Measurements from ENCODE around the gene FRAS1. TPM values are rescaled to one million over a fixed set of nuclear protein-coding genes. Genes with fewer than 3 reads are reported as not detected.
"Not testable (repeated sequence)": the region's sequence is repeated elsewhere in the genome, so short reads cannot be mapped to it uniquely, and the experiment has no call there.

The FRAS1 gene
- total and polyA plus RNA-seq, 2 donors (not counting 1 experiment from before 2014, with no cell fraction given): 0.03 to 0.12 TPM

DNA sequence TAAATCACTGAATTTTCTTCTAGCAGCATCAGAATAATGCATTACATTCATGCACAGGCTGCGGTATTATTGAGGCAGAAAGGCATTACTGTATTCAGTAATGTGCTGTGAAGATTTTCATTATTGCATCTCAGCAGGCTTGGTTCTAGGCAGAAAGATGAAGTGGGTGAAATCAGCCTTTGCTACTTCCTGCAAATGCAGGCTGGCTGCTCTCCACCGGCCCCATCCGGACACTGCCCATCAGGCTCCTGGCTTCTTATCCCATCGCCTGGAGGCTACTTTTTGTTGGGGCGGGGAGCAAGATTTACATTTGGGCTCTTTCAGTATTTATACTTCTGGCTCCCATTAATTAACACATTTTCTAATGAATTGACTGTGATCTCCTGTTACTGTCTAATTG is 117.8 kb downstream of the FRAS1 start:
- CTCF ChIA-PET: no interaction called here
- intact Hi-C loops (cut with micrococcal nuclease): no loop called here
- TF ChIP-seq EZH2 (IDR thresholded peaks at IDR 0.05; ENCODE audit: borderline replicate concordance, insufficient read depth, low read depth, low read length, poor library complexity, severe bottlenecking): no peak
- TF ChIP-seq, protein P1, sequence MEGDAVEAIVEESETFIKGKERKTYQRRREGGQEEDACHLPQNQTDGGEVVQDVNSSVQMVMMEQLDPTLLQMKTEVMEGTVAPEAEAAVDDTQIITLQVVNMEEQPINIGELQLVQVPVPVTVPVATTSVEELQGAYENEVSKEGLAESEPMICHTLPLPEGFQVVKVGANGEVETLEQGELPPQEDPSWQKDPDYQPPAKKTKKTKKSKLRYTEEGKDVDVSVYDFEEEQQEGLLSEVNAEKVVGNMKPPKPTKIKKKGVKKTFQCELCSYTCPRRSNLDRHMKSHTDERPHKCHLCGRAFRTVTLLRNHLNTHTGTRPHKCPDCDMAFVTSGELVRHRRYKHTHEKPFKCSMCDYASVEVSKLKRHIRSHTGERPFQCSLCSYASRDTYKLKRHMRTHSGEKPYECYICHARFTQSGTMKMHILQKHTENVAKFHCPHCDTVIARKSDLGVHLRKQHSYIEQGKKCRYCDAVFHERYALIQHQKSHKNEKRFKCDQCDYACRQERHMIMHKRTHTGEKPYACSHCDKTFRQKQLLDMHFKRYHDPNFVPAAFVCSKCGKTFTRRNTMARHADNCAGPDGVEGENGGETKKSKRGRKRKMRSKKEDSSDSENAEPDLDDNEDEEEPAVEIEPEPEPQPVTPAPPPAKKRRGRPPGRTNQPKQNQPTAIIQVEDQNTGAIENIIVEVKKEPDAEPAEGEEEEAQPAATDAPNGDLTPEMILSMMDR (IDR thresholded peaks at IDR 0.05): no peak

DNA sequence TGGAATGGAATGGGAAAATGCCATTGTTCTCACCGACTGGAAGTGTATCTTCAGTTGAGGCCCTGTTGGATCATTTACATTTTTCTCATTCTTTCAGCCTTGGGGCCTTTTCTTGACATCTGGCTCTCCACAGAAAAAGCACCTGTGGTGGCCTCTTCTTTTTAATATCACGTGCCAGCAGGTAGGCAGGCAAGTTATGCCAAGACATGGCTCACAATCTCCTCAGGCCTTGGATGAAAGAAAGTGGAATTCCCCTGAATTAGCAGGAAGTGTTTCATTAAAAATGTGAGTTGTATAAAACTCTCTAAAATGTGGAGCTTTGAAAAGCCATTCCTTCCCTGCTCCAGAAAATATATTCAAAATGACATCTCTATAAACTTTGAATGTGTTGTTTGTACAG is 122.1 kb downstream of the FRAS1 start:
- H3K9me3 Mint-ChIP-seq (ENCODE audit: insufficient read depth): no peaks in the 10 kb centered on the region
- ChIA-PET CTCF (no interaction called here), POLR2A (no interaction called here)
- no peak overlapping the region for H3K9ac ChIP-seq (ENCODE audit: low read length)
- H3K27ac Mint-ChIP-seq: no peak overlapping the region
- peaks cover 0 to 1% (median 0%) of the 10 kb centered on the region in 3 donors for H3K9me3 ChIP-seq (ENCODE audit: control extremely low read depth in 1 of 3, control insufficient read depth in 2 of 3, insufficient read depth in 1 of 3, low read length in 2 of 3)
- no peak overlapping the region for H3K4me3 Mint-ChIP-seq
- no peak overlapping the region for H3K27ac ChIP-seq (ENCODE audit: low read length in 2 of 2)
- intact Hi-C loops (cut with micrococcal nuclease): no loop called here
- H3K4me3 ChIP-seq (ENCODE audit: control extremely low read depth in 1 of 5, extremely low read depth in 1 of 5, insufficient read depth in 1 of 5, low read depth in 2 of 5, low read length in 4 of 5): no peak overlapping the region
- H3K27me3 Mint-ChIP-seq: peaks cover 6% of the 10 kb centered on the region
- no peaks in the 10 kb centered on the region for H3K4me1 ChIP-seq (ENCODE audit: control insufficient read depth in 2 of 2, insufficient read depth in 2 of 2, low read length in 2 of 2)
- ATAC-seq (ENCODE audit: low read depth): no peak
- H3K4me1 Mint-ChIP-seq: no peaks in the 10 kb centered on the region
- no peak for DNase-seq
- H3K36me3 ChIP-seq (replicated peaks in 1 of 2; ENCODE audit: control extremely low read depth in 1 of 2, control insufficient read depth in 1 of 2, extremely low read depth in 1 of 2, insufficient read depth in 2 of 2, low read length in 1 of 2): no peaks in the 10 kb centered on the region
- no peak for TF ChIP-seq EZH2 (IDR thresholded peaks at IDR 0.05; ENCODE audit: borderline replicate concordance, insufficient read depth, low read depth, low read length, poor library complexity, severe bottlenecking)
- TF ChIP-seq, protein P1 (IDR thresholded peaks at IDR 0.05): no peak
- no peaks in the 10 kb centered on the region for H4K20me1 ChIP-seq (ENCODE audit: control insufficient read depth, insufficient read depth, low read length, poor library complexity, severe bottlenecking)
- no peaks in the 10 kb centered on the region for H3K27me3 ChIP-seq (replicated peaks in 1 of 4; ENCODE audit: control extremely low read depth in 1 of 4, control insufficient read depth in 3 of 4, insufficient read depth in 4 of 4, low read length in 3 of 4)
- 85% methylated on average over 2 of the region's 2 CpGs for WGBS (ENCODE audit: insufficient coverage)
- H3K79me2 ChIP-seq (ENCODE audit: control insufficient read depth, insufficient read depth, low read length): no peaks in the 10 kb centered on the region
- no peak overlapping the region for H3K4me2 ChIP-seq (replicated peaks; ENCODE audit: low read depth, low read length, poor library complexity, severe bottlenecking)
- H2AFZ ChIP-seq (ENCODE audit: insufficient read depth, low read depth, low read length, poor library complexity, severe bottlenecking): no peak overlapping the region

More for the DNA sequence above, 117.8 kb downstream of the FRAS1 start:
- Mint-ChIP-seq H3K4me1 (no peaks in the 10 kb centered on the region), H3K9me3 (ENCODE audit: insufficient read depth) (no peaks in the 10 kb centered on the region), H3K4me3 (no peak overlapping the region), H3K27me3 (peaks cover 7% of the 10 kb centered on the region), H3K27ac (no peak overlapping the region)
- H3K4me2 ChIP-seq (replicated peaks; ENCODE audit: low read depth, low read length, poor library complexity, severe bottlenecking): no peak overlapping the region
- H3K4me1 ChIP-seq (ENCODE audit: control insufficient read depth in 2 of 2, insufficient read depth in 2 of 2, low read length in 2 of 2): no peaks in the 10 kb centered on the region
- no peak overlapping the region for H3K4me3 ChIP-seq (ENCODE audit: control extremely low read depth in 1 of 5, extremely low read depth in 1 of 5, insufficient read depth in 1 of 5, low read depth in 2 of 5, low read length in 4 of 5)
- H3K36me3 ChIP-seq (replicated peaks in 1 of 2; ENCODE audit: control extremely low read depth in 1 of 2, control insufficient read depth in 1 of 2, extremely low read depth in 1 of 2, insufficient read depth in 2 of 2, low read length in 1 of 2): no peaks in the 10 kb centered on the region
- ATAC-seq (ENCODE audit: low read depth): no peak
- DNase-seq: no peak
- H3K27ac ChIP-seq (ENCODE audit: low read length in 2 of 2): no peak overlapping the region
- peaks cover 0 to 3% (median 0%) of the 10 kb centered on the region in 4 experiments for H3K27me3 ChIP-seq (replicated peaks in 1 of 4; ENCODE audit: control extremely low read depth in 1 of 4, control insufficient read depth in 3 of 4, insufficient read depth in 4 of 4, low read length in 3 of 4)
- no peaks in the 10 kb centered on the region for H4K20me1 ChIP-seq (ENCODE audit: control insufficient read depth, insufficient read depth, low read length, poor library complexity, severe bottlenecking)
- H2AFZ ChIP-seq (ENCODE audit: insufficient read depth, low read depth, low read length, poor library complexity, severe bottlenecking): no peak overlapping the region
- POLR2A ChIA-PET: no interaction called here
- 86% methylated on average over 4 of the region's 5 CpGs for WGBS (ENCODE audit: insufficient coverage)
- no peaks in the 10 kb centered on the region for H3K9me3 ChIP-seq (ENCODE audit: control extremely low read depth in 1 of 3, control insufficient read depth in 2 of 3, insufficient read depth in 1 of 3, low read length in 2 of 3)
- no peaks in the 10 kb centered on the region for H3K79me2 ChIP-seq (ENCODE audit: control insufficient read depth, insufficient read depth, low read length)
- H3K9ac ChIP-seq (ENCODE audit: low read length): no peak overlapping the region

GRCh38 chr4:78181681-78182234 is 124.6 kb downstream of the FRAS1 start:
- H3K4me1 ChIP-seq (ENCODE audit: control insufficient read depth in 2 of 2, insufficient read depth in 2 of 2, low read length in 2 of 2); H3K79me2 ChIP-seq (ENCODE audit: control insufficient read depth, insufficient read depth, low read length); CTCF ChIA-PET; H4K20me1 ChIP-seq (ENCODE audit: control insufficient read depth, insufficient read depth, low read length, poor library complexity, severe bottlenecking); H3K4me3 Mint-ChIP-seq; H3K4me3 ChIP-seq (ENCODE audit: control extremely low read depth in 1 of 5, extremely low read depth in 1 of 5, insufficient read depth in 1 of 5, low read depth in 2 of 5, low read length in 4 of 5); H3K4me1 Mint-ChIP-seq; DNase-seq; ATAC-seq (ENCODE audit: low read depth); POLR2A ChIA-PET; H3K36me3 ChIP-seq (replicated peaks in 1 of 2; ENCODE audit: control extremely low read depth in 1 of 2, control insufficient read depth in 1 of 2, extremely low read depth in 1 of 2, insufficient read depth in 2 of 2, low read length in 1 of 2); H3K27ac ChIP-seq (ENCODE audit: low read length in 2 of 2); H3K9me3 Mint-ChIP-seq (ENCODE audit: insufficient read depth); H3K9me3 ChIP-seq (ENCODE audit: control extremely low read depth in 1 of 3, control insufficient read depth in 2 of 3, insufficient read depth in 1 of 3, low read length in 2 of 3); H3K4me2 ChIP-seq (replicated peaks; ENCODE audit: low read depth, low read length, poor library complexity, severe bottlenecking); H3K9ac ChIP-seq (ENCODE audit: low read length); H2AFZ ChIP-seq (ENCODE audit: insufficient read depth, low read depth, low read length, poor library complexity, severe bottlenecking); H3K27me3 ChIP-seq (replicated peaks in 1 of 4; ENCODE audit: control extremely low read depth in 1 of 4, control insufficient read depth in 3 of 4, insufficient read depth in 4 of 4, low read length in 3 of 4); H3K27ac Mint-ChIP-seq; intact Hi-C loops (cut with micrococcal nuclease); H3K27me3 Mint-ChIP-seq: not testable (repeated sequence)
- 97% methylated on average over 29 of the region's 36 CpGs for WGBS (ENCODE audit: insufficient coverage)
